ENCODE results near the gene PRKCH.

The PRKCH gene

DNA sequence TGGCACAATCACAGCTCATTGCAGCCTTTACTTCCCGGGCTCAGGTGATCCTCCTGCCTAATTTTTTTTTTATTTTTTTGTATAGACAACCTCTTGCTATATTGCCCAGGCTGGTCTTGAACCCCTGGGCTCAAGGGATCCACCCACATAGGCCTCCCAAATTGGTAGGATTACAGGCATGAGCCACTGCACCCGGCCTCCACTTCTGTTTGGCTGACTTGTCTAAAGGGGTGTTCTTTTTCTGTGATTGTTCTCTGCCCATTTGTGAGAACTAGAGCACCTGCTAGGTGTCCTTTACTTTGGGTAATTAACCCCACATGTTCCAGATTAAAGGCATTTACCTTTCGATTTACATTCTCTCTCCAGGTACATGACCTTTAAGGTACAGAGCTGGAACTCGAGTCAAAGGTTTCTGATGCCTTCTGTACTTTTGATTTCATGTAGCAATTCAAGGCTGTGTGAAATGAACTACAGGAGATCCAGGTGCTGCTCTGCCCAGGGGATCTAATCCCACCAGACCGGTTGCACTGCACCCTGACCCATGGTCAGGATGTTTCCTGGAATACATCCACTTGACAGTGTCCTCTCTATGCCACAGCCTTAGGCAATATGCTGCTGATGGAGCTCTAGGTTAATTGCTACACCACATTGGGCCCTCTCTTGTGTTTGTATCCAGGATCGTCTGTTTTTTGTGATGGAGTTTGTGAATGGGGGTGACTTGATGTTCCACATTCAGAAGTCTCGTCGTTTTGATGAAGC is 163.6 kb downstream of the PRKCH start:
- Histone ChIP-seq H3K36me3 (ENCODE audit: low read length) (no peaks in the 10 kb centered on the region), H3K79me2 (ENCODE audit: insufficient read depth, low read length) (no peaks in the 10 kb centered on the region), H3K27ac (ENCODE audit: low read depth, low read length) (no peak overlapping the region), H3K9me2 (replicated peaks; ENCODE audit: insufficient read depth, low read length) (no peaks in the 10 kb centered on the region), H3K9me3 (ENCODE audit: insufficient read depth, low read length) (no peaks in the 10 kb centered on the region), H4K20me1 (ENCODE audit: low read depth, low read length) (no peaks in the 10 kb centered on the region), H2AFZ (ENCODE audit: low read depth, low read length, severe bottlenecking) (no peak overlapping the region), H3K4me3 (ENCODE audit: insufficient read depth, low read length, poor library complexity, severe bottlenecking) (no peak overlapping the region), H3K4me2 (ENCODE audit: low read depth, low read length, poor library complexity, severe bottlenecking) (no peak overlapping the region), H3F3A (ENCODE audit: insufficient read depth) (no peaks in the 10 kb centered on the region; the same call in 1 of the 2 replicates), H3K27me3 (ENCODE audit: low read length) (no peaks in the 10 kb centered on the region), H3K9ac (ENCODE audit: low read length) (no peak overlapping the region)
- TF ChIP-seq EZH2phosphoT487 (conservative IDR thresholded peaks at IDR 0.05; ENCODE audit: low read length) = no peak
- TF ChIP-seq, protein P1, sequence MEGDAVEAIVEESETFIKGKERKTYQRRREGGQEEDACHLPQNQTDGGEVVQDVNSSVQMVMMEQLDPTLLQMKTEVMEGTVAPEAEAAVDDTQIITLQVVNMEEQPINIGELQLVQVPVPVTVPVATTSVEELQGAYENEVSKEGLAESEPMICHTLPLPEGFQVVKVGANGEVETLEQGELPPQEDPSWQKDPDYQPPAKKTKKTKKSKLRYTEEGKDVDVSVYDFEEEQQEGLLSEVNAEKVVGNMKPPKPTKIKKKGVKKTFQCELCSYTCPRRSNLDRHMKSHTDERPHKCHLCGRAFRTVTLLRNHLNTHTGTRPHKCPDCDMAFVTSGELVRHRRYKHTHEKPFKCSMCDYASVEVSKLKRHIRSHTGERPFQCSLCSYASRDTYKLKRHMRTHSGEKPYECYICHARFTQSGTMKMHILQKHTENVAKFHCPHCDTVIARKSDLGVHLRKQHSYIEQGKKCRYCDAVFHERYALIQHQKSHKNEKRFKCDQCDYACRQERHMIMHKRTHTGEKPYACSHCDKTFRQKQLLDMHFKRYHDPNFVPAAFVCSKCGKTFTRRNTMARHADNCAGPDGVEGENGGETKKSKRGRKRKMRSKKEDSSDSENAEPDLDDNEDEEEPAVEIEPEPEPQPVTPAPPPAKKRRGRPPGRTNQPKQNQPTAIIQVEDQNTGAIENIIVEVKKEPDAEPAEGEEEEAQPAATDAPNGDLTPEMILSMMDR (IDR thresholded peaks at IDR 0.05; ENCODE audit: insufficient read depth, low read length, poor library complexity, severe bottlenecking) = no peak

DNA sequence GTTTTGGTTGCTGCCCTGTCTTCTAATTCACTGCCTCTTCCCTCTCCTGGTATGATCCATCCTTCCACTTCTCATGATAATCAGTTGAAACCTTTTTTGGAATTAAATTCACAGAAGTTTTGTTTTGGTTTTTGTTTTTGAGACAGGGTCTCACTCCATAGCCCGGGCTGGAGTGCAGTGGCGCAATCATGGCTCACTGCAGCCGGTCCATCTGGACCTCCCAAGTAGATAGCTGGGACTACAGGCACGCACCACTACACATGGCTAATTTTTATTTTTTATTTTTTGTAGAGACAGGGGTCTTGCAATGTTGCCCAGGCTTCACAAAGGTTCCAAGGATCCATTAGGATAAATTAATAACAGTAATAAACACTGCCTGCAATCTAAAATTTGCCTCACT is 164.3 kb downstream of the PRKCH start:
- Histone ChIP-seq H3K4me2 (ENCODE audit: low read depth, low read length, poor library complexity, severe bottlenecking) (no peak overlapping the region), H3K27ac (ENCODE audit: low read depth, low read length) (no peak overlapping the region), H3K27me3 (ENCODE audit: low read length) (no peaks in the 10 kb centered on the region), H3K9ac (ENCODE audit: low read length) (no peak overlapping the region), H3K36me3 (ENCODE audit: low read length) (no peaks in the 10 kb centered on the region), H2AFZ (ENCODE audit: low read depth, low read length, severe bottlenecking) (no peak overlapping the region), H3F3A (ENCODE audit: insufficient read depth) (no peaks in the 10 kb centered on the region), H3K9me3 (ENCODE audit: insufficient read depth, low read length) (no peaks in the 10 kb centered on the region), H4K20me1 (ENCODE audit: low read depth, low read length) (no peaks in the 10 kb centered on the region), H3K9me2 (replicated peaks; ENCODE audit: insufficient read depth, low read length) (no peaks in the 10 kb centered on the region), H3K4me3 (ENCODE audit: insufficient read depth, low read length, poor library complexity, severe bottlenecking) (no peak overlapping the region), H3K79me2 (ENCODE audit: insufficient read depth, low read length) (no peaks in the 10 kb centered on the region)
- TF ChIP-seq EZH2phosphoT487 (conservative IDR thresholded peaks at IDR 0.05; ENCODE audit: low read length) = no peak
- TF ChIP-seq, protein P1 (IDR thresholded peaks at IDR 0.05; ENCODE audit: insufficient read depth, low read length, poor library complexity, severe bottlenecking) = no peak

DNA sequence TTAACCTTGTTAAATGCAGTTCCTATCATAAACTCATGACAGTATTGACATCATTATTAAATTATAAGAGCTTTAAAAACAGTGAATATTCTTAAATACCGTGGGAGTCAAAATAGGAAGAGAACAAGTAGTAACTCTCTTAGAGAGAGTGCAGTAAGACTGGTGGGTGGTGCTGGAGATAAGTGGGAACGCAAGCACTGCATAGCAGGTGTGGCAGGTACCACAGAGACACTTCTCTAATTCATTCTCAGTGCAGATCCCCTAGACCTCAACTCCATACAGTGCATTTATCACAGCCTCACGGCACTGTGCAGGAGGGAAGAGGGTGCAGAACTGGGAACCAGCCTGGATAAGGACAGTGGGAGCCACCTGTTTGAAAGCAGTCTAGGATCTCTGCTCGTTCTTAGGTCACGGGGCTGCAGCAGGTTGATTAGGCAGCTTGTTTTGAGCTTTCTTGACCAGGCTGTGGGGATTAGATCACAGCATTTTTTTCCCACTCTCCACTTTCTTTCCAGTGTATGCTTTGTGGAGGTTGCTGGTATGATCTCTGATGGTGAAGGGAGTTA is 165.6 kb downstream of the PRKCH start:
- H3F3A ChIP-seq (ENCODE audit: insufficient read depth) = no peaks in the 10 kb centered on the region
- no peak for TF ChIP-seq EZH2phosphoT487 (conservative IDR thresholded peaks at IDR 0.05; ENCODE audit: low read length)
- TF ChIP-seq, protein P1 (IDR thresholded peaks at IDR 0.05; ENCODE audit: insufficient read depth, low read length, poor library complexity, severe bottlenecking) = no peak
- no peaks in the 10 kb centered on the region for H3K36me3 ChIP-seq (ENCODE audit: low read length)
- no peaks in the 10 kb centered on the region for H3K9me2 ChIP-seq (replicated peaks; ENCODE audit: insufficient read depth, low read length)
- no peaks in the 10 kb centered on the region for H3K79me2 ChIP-seq (ENCODE audit: insufficient read depth, low read length)
- no peak overlapping the region for H3K4me2 ChIP-seq (ENCODE audit: low read depth, low read length, poor library complexity, severe bottlenecking)
- H4K20me1 ChIP-seq (ENCODE audit: low read depth, low read length) = no peaks in the 10 kb centered on the region
- no peaks in the 10 kb centered on the region for H3K27me3 ChIP-seq (ENCODE audit: low read length)
- no peak overlapping the region for H2AFZ ChIP-seq (ENCODE audit: low read depth, low read length, severe bottlenecking)
- H3K9ac ChIP-seq (ENCODE audit: low read length) = no peak overlapping the region
- H3K27ac ChIP-seq (ENCODE audit: low read depth, low read length) = no peak overlapping the region
- H3K4me3 ChIP-seq (ENCODE audit: insufficient read depth, low read length, poor library complexity, severe bottlenecking) = no peak overlapping the region
- no peaks in the 10 kb centered on the region for H3K9me3 ChIP-seq (ENCODE audit: insufficient read depth, low read length)

Measured in SU-DHL-6 (cell line).